Endometrial microvascular endothelial cells (primary cell): ENCODE measurements around the gene ITSN1. TPM values are rescaled to one million over a fixed set of nuclear protein-coding genes. Genes with fewer than 3 reads are reported as not detected.
"Not testable (repeated sequence)": the region's sequence is repeated elsewhere in the genome, so short reads cannot be mapped to it uniquely, and the experiment has no call there.

Experiments
- in situ Hi-C: cut with HindIII; loops from 2 replicates; pipeline ENCODE4 v1.10.0; 2017; ENCODE audit warnings: low sequenced_read_pairs, low pct_unique_long_range_greater_than_20kb; ENCODE audit errors: inconsistent ontology term
- total RNA-seq: library from RNA; depleted of rRNA; stranded (reverse); fragments of >200 nt; gene quantifications from one replicate; pipeline ENCODE4 v1.2.3, GENCODE V29; 2015; ENCODE audit errors: inconsistent ontology term

Gene ITSN1
- total RNA-seq, 1 donor from 2014 or later = 54.2 TPM

DNA sequence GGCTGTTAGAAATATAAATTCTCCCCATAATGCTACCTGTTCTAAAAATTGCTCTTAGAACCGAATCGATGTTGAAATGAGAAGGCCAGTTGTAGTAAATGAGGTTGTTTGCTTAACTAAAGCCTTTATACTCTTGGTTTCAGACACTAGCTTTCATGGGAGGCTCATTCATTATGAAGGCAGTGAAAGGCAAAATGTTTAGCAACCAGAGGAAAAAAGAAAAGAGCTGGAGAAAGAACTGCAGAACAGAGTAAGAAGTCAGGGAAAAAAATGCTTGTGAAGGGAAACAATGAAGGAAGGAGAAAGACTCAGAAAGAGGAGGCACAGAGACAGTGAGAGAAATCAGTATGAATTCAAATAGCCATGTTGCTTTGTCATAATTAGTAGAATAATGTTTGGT lies 145.1 kb downstream of the ITSN1 start:
- in situ Hi-C loops = no loop called here

DNA sequence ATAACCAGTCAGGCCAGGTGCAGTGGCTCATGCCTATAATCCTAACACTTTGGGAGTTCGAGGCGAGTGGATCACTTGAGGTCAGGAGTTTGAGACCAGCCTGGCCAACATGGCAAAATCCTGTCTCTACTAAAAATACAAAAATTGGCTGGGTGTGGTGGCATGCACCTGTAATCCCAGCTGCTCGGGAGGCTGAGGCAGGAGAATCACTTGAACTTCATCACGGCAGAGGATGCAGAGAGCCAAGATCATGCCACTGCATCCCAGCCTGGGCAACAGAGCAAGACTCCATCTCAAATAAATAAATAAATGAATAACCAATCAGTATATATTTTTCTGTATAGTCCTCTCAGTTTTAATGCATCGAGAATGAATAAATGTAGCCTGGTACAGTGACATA lies 146.1 kb downstream of the ITSN1 start:
- in situ Hi-C loops = not testable (repeated sequence)

DNA sequence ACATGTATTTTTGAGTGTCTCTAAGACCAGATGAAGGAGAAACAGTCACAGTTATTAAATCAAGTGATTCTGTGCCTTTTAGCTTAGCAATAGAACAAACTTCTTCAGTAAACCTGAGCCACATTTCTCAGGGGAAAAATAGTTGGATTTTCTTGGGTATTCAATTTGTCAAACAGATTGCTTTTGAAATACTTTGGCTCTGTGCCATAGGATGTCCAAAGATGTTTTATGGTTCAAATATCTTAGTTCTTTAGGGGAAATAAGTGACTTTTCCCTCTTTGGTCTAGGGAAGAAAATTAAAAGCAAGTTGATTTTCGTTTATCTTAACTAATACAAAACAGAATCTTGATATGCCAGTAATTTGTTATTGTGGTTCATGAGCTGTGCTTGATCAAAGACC lies 147.4 kb downstream of the ITSN1 start:
- in situ Hi-C loops = no loop called here

DNA sequence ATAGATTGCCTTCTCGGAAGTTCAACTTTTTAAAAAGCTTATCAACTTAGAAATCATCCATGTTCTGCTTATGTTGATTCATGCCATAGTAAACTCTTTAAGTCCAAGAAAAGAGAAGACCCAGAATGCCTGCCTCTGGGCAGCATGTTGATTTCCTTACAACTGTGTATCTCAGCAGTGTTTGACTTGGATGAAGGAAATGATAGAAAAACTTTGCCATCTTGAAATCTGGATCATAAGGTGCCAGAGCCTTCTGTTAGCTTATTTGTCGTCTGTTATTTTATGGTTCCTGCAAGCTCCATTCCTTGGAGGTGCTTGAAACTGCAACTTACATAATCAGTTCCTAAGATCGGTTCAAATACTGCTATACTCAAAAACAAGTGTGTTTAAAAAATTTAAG lies 148.8 kb downstream of the ITSN1 start:
- in situ Hi-C loops = no loop called here

DNA sequence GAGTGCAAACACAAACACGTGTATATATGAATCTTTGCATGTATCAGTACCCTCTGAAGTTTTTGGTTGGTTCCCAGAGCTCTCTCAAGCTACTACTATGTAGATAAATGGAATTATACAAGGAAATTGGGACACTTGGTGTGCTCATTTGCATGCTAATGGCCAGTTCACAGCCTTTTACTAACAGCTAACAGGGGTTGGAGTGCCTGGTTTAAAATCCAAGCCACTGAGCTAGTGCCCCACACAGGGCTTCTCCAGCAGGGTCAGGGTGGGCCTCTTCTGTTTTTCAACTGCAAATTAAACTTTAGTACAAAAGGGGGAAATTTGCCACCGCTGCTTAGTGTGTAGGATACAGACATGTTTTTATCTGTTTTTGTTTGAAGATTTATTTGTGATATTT lies 152.3 kb downstream of the ITSN1 start:
- in situ Hi-C loops = no loop called here

DNA sequence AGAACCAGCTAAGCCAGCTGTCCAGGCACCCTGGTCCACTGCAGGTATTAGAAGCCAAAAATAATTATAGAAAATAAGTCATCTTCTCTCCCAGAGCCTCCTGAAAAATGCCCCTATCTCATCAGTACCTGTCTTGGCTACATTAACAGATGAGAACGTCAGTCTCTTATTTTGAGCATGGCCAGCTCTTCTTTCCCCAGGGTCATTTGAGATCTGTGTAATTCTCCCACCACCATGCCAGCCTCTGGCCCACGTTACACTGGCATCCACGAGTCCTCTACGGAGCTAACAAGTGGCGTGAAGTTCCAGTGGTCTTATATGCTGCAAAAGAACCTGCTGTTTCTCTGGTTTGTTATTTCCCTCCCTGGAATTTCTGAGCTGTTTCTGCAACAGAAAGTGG lies 155.3 kb downstream of the ITSN1 start:
- in situ Hi-C loops = no loop called here

DNA sequence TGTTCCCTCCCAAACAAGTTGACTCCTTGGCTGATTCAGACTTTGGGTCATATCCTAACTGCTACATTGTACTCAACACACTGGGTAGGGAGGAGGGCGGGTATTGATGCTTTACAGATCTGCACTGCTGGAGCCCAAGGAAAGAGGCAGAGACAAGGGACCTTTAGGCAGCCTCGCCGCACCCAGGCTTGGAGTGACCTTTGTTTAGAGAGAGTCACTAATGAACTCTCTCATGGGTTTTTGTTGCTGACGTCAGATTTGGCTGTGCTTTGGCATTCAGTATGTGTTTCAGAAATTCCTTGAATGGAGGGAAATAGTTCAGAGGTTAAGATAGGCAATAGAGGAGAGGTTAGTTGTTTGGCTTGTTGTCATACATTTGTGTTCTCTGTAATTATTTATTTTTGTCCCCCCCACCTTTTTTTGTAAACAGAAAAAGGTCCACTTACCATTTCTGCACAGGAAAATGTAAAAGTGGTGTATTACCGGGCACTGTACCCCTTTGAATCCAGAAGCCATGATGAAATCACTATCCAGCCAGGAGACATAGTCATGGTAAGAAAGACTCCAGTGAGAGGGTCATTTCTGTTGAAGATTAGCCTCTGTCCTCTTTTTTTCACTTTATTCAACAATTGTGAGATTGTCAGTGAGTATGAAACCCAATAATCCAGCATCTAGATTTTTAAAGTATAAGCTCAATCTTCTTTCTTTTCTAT lies 157.2 kb downstream of the ITSN1 start:
- in situ Hi-C loops = no loop called here

DNA sequence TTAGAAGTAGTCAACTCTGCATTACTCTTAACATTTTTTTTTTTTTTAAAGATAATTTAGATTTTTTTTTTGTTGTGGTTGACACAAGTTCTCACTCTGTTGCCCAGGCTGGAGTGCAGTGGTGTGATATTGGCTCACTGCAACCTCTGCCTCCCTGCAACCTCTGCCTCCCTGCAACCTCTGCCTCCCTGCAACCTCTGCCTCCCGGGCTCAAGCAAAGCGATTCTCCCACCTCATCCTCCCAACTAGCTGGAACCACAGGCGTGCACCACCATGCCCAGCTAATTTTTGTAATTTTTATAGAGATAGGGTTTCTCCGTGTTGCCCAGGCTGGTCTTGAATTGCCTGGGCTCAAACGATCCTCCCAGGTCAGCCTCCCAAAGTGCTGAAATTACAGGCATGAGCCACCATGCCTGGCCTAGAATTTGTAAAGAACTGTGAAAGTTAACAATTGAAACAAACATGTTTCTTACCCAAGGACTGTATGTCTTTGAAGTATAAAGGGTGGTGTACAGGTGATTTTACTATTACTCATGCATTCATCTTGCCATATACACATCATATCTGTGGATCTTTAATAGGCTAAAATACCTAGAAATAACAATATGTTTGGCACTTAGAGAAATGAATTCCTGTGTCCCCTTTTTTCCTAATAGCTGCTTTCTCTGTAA lies 158.6 kb downstream of the ITSN1 start:
- in situ Hi-C loops = no loop called here

DNA sequence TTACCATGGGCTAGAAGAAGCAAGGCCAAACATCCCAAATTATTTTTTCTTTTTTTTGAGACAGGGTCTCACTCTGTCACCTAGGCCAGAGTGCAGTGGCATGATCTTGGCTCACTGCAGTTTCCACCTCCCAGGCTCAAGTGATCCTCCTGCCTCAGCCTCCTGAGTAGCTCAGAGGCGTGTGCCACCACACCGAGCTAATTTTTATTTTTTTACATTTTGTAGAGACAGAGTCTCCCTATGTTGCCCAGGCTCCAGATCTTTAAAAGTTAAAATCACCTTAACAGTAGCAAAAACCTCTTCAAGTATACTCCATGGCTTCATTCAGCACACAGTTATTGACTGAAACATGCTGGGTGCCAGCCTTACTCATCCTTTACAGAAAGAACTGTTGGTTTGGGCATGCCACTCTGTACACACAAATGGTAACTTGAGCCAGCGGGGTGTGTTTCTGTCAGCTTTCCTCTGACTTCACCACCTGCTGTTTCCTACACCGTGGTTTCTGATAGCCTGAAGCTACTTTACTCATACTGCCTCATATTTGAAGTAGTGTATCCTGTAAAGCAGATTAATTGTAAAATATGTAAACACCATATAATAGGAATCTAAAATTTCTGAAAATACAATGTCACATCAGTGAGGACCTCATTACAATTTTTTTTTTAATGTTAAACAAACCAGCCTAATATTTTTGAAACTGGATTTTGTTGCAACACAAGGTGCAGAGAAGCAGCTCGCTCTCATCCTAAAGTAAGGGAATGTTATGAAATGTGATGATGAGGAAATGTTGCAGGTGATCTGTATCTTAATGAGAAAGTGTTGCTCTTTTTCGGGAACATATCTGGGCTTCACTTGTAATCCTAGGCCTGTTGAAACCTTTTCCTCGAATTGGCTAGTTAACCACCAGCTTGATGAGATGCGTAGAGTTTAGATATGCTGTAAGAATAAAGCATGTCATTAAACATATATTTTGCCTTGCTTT lies 159.4 kb downstream of the ITSN1 start:
- in situ Hi-C loops = no loop called here

DNA sequence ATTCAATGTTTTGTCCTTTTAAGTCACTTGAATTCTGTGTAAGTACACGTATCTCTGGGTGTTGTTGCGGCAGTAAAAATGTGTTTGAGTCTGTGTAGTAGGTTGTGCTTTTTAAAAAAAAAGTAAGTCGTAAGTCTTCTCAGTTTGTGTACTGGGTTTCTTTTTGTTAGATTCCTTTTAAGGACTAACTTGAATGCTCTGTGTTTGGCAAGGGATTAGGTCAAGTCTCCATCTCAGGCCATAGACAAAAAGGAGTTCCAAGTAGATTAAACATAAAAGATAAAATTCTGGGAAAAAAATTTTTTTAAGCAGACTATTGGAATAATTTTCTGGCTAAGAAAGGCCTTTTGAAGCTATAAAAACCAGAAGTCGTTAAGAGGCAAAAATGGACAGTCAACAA lies 160.2 kb downstream of the ITSN1 start:
- in situ Hi-C loops = no loop called here

DNA sequence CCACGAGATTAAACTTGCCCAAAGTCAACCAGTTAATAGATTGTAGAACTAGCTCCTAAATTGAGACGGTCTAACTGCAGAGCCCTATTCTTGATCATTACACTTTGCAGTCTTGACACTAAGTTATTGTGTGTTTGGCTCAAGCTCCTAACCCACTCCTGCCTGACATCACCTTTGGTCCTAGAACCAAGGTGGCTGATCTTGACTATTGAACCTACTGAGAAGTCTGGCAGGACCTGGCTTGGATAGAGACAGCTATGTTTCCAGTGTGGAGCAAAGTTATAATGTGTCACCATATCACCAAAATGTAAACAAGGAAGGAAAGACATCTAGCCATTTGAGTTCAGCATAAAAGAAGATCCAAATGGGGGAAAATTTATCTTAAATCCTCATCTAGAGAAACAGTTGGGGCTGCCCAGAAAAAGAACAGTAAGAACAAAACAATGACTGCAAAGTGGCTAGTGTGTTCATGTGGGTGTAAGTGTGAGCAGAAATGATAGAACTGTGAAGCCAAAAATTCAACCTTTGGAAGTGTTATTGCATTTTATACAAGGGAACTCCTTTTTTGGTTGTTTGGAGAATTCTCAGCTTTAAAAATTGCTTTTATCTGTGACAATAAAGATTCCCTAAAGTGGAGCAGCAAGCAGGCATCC lies 166.5 kb downstream of the ITSN1 start:
- in situ Hi-C loops = no loop called here

DNA sequence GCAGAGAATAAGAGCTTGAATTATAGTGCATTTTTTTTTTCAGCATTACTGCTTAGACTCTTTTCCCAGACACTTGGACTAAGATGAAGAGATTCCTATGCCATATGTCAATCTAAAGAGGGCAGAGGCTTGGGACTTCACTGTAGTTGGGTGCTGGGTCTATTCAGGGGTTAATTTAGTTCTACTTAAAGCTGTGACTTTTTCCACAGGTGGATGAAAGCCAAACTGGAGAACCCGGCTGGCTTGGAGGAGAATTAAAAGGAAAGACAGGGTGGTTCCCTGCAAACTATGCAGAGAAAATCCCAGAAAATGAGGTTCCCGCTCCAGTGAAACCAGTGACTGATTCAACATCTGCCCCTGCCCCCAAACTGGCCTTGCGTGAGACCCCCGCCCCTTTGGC lies 168.5 kb downstream of the ITSN1 start:
- in situ Hi-C loops = no loop called here

DNA sequence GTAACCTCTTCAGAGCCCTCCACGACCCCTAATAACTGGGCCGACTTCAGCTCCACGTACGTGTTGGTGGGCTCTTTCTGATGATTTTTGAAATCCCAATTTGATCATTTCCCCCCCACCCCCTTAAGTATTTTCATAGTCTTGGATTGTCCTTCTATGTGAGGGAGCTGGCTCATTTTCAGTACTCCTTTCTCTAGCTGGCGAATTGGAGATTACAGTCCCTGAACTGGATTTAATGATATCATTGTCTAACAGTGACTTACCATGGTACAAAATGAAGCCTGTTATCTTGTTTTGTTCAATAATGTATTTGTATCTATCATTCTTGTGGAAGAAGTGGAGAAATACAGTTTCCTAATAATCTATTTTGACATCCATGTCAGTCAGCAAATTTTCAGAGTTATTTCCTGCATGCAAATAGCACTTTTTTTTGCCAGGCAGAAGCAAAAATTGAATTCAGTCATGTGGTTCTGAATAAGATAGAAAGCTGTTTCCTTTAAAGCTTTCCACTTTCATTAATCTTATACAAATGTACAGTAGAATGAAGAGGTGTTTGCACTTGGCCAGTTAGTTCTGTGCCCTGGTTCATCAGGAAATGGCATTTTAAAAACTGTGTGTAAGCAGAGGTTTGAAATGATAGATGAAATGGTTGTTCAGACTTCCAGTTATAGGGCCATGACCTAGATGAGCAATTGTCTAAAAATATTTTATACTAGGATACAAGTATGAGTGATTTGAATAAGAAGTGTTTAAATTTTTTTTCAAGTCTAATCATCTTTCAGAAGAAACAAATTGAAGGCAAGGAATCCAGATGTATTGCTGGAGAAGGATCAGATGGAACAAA lies 169.1 kb downstream of the ITSN1 start:
- in situ Hi-C loops = no loop called here

DNA sequence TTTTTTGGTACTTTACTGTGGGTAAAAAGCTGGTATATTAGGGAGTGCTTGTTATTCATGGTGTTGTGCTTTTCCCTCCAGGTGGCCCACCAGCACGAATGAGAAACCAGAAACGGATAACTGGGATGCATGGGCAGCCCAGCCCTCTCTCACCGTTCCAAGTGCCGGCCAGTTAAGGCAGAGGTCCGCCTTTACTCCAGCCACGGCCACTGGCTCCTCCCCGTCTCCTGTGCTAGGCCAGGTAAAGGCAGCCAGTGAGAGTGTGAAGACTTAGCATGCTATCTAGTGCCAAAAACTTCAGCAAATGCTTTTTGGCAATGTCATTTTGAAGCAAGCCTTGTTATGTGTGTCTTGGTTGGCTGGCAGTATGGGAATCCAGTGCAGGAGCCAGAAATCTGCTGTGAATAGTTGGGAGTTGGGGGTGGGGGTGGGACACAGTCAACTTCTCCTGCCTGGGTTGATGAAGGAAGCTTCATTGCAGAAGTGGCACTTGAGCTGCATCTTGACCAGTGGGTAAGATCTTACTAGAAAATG lies 171.6 kb downstream of the ITSN1 start:
- in situ Hi-C loops = no loop called here

DNA sequence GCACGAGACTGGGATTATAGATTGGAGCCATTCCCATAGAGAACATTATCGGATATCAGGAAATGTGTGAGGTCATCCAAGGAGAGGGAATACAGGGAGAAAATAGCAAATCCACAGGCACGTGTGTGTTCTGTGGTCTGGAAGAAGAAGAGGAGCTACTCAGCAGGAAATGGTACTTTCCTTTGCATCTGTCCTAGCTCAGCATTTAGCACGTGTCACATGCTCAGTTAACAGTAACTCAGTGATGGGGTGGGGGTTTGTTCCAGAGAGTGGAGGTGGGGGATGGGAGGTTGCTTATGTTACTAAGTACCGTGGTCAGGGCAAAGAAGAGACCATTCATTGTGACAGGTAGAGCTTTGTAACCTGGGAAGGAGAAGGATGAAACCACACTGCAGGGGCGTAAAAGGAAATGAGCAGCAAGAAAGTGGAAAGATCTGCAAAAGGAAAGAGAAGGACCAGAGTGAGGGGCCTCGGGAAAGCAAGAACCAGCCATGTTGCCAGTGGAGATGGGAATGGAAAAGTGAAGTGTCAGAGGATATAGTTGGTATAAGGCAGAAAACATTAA lies 172.9 kb downstream of the ITSN1 start:
- in situ Hi-C loops = no loop called here

DNA sequence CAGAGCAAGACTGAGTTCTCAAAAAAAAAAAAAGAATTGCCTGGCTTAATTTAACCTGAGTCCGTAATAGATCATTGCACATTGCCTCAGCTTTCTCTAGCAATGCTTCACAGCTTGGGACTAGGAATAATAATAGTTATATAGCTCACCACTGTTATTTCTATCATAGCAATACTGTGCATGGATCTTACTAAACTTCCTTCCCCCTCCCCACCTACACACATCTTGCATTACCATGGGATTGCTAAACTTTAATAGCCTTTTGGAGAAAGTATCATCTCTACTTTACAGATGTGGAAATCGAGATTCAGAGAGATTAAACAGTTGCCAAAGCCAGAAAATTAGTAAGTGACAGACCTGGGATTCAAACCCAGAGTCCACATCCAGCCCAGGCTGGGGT lies 173.9 kb downstream of the ITSN1 start:
- in situ Hi-C loops = no loop called here

DNA sequence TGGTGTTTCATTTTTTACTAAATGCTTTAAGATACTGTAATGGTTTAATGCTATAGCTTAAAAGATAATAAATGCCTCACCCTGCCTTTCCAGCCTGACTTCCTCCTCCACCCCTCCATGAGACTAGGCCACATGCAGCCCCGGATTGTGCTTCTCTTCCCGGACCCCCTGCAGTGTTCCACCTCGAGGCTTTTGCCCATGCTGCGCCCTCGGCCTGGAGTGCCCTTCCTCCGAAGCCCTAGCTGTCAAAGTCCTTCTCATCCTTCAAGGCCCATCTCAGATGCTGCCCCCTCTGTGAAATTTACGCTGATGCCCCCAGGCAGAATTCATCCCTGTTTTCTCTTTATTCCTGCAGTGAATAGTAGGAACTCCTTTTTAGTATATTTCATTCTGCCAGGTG lies 174.8 kb downstream of the ITSN1 start:
- in situ Hi-C loops = no loop called here
